NB4 (cell line): ENCODE results near the gene C9orf72.
A peak's percentile ranks its signal among the peaks of the same experiment; 100 is the strongest.

Source experiments
- DNase-seq: peaks from one replicate; pipeline ENCODE4 v3.0.0; 2010; ENCODE audit warnings: low read depth
- H3K4me3 ChIP-seq: one replicate; pipeline ENCODE4 v1.5.1; 2011; ENCODE audit warnings: mild to moderate bottlenecking, low read depth, low read length, moderate library complexity
- MAX ChIP-seq: IDR thresholded peaks from 2 replicates; pipeline ENCODE4 v1.6.1; 2011; ENCODE audit warnings: low read depth, low read length
- MYC ChIP-seq: IDR thresholded peaks from 2 replicates; pipeline ENCODE4 v1.6.1; 2011; ENCODE audit warnings: low read depth, low read length
- POLR2A ChIP-seq: IDR thresholded peaks from 2 replicates; pipeline ENCODE4 v1.6.1; 2011; ENCODE audit warnings: mild to moderate bottlenecking; ENCODE audit not compliant: insufficient read length; ENCODE audit errors: extremely low read depth
- TF ChIP-seq, protein P1 (sequence below): IDR thresholded peaks from one replicate; pipeline ENCODE4 v1.5.1; 2012; ENCODE audit warnings: low read depth, low read length

Gene C9orf72

GRCh38 chr9:27530915-27531755 is 42.1 kb downstream of the C9orf72 start:
- TF ChIP-seq POLR2A, result no peak
- TF ChIP-seq, protein P1, sequence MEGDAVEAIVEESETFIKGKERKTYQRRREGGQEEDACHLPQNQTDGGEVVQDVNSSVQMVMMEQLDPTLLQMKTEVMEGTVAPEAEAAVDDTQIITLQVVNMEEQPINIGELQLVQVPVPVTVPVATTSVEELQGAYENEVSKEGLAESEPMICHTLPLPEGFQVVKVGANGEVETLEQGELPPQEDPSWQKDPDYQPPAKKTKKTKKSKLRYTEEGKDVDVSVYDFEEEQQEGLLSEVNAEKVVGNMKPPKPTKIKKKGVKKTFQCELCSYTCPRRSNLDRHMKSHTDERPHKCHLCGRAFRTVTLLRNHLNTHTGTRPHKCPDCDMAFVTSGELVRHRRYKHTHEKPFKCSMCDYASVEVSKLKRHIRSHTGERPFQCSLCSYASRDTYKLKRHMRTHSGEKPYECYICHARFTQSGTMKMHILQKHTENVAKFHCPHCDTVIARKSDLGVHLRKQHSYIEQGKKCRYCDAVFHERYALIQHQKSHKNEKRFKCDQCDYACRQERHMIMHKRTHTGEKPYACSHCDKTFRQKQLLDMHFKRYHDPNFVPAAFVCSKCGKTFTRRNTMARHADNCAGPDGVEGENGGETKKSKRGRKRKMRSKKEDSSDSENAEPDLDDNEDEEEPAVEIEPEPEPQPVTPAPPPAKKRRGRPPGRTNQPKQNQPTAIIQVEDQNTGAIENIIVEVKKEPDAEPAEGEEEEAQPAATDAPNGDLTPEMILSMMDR, result no peak
- TF ChIP-seq MYC, result no peak
- TF ChIP-seq MAX, result no peak
- DNase-seq, result no peak
- H3K4me3 ChIP-seq, result no peak overlapping the region

- no peak for TF ChIP-seq POLR2A
- TF ChIP-seq MYC, result no peak
- TF ChIP-seq, protein P1, result peak; percentile 97
- no peak within 1 kb of the TSS for H3K4me3 ChIP-seq
- peak; percentile 78 for DNase-seq
Measured at GRCh38 chr9:27529316-27530278, 43.7 kb downstream of the C9orf72 start, which contains the start of gene MOB3B. Gene MOB3B (minus strand): TSS chr9:27529814. CDS start chr9:27455550, 74,264 bp downstream.

DNA sequence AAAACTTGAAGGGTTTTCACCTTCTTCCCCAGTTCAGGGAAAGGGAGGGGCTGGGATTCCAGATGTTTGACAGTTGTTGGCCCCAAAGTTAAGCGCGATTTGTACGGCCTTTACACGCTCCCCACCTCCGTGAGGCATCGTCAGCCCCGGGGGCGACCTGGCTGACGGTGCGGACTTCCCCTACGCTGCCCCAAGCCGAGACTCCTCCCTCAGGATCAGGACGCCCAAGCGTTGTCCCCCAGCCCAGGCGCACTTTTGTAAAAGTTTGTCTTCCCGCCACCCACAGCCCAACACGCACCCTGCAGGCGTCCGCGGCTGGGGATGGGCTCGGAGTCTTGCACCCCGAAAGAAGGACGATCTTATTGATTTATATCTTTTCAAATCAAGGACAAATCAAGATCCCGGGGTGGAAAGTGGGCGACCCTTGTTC is 44.4 kb downstream of the C9orf72 start:
- peak; percentile 27 for DNase-seq
- no peak overlapping the region for H3K4me3 ChIP-seq
- TF ChIP-seq MYC (no peak), POLR2A (no peak), MAX (no peak)
- TF ChIP-seq, protein P1, result no peak

DNA sequence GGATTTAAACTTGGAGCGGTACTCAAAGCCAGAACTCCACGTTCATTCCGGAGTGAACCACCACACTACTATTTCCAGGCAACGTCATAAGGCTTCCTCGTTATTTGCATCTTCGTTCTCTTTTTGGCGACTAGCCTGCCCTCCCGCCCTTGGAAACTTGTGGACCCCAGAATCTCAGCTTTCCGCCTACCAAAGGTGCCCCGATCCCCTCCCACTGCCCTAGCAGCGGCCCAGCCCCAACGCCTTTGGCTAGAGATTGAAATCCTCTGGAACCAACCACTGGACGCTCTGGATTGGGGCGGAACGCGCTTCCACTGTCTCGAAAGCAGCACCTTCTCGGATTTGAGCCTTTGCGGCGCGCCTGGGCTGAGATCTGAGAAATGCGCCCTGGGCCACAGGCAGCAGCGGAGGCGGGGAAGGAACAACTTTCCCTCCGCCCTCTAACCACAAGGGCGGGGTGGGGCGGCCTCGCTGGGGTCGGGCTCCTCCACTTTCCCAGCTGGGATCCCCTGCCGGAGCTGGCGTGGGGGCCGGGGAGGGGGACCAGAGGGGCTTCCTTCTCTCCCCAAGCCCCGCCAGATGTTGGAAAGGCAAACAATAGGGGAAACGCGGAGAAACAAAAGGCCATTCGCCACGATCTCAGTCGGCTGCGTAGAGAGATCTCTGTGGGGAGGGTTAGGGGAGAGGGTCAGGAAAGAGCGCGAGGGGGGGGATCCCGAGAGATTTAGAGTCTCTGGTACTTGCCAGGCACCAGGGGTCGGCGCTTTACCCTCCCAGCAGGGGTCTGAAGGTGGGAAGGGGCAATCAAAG is 45.0 kb downstream of the C9orf72 start:
- no peak for DNase-seq
- TF ChIP-seq MAX, result no peak
- TF ChIP-seq MYC, result no peak
- TF ChIP-seq POLR2A, result no peak
- TF ChIP-seq, protein P1, result no peak
- no peak overlapping the region for H3K4me3 ChIP-seq

DNA sequence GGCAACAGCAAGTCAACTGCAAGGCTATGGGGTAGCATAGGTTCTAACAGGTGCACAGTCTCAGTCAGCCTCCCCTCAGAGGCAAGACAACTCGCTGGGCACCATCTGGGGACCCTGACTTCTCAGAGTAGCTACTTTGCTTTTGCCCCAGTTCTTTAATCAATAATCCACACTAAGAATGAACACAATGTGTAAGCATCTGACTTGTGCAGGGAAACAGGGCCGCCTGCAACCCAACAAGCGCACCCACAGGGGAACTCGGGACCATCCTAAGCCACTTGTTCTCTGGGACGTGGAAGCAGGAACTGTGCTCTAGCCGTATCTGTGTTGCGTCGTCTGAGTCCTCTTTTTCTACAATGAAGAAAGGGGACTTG is 45.6 kb downstream of the C9orf72 start:
- DNase-seq, result no peak
- TF ChIP-seq MAX (no peak), MYC (no peak), POLR2A (no peak)
- TF ChIP-seq, protein P1, result no peak
- no peak overlapping the region for H3K4me3 ChIP-seq
